Measurements from ENCODE around the gene DOC2A. TPM values are rescaled to one million over a fixed set of nuclear protein-coding genes. Genes with fewer than 3 reads are reported as not detected.
A peak's percentile ranks its signal among the peaks of the same experiment; 100 is the strongest.

Gene DOC2A
- total and polyA plus RNA-seq, 2 donors from 2014 or later = 1.9 to 3.5 TPM

- no peak for TF ChIP-seq CTCF (IDR thresholded peaks at IDR 0.05; ENCODE audit: borderline replicate concordance, extremely low read depth, insufficient read depth)
- no peak for FAIRE-seq
- H3K27me3 ChIP-seq (ENCODE audit: control insufficient read depth, insufficient read depth, low read length) = no peaks in the 10 kb centered on the region
- H3K4me1 ChIP-seq (ENCODE audit: control insufficient read depth in 2 of 3, insufficient read depth in 2 of 3, low read depth in 1 of 3, low read length in 3 of 3) = peaks cover 3 to 30% (median 14%) of the 10 kb centered on the region in 3 donors
- H3K27ac ChIP-seq (ENCODE audit: low read depth in 2 of 2, low read length in 2 of 2) = peak overlapping the region in 1 of 2 donors; percentile 32
- peak overlapping the region; percentile 21 to 96 (median 86) for H3K4me3 ChIP-seq (ENCODE audit: low read length in 3 of 3)
- H3K9ac ChIP-seq (ENCODE audit: low read length in 3 of 3) = peak overlapping the region in 2 of 3 donors; percentile 38 to 93
- intact Hi-C loops (cut with DNase I) = no loop called here
- DNase-seq = no peak
- no peaks in the 10 kb centered on the region for H3K9me3 ChIP-seq (ENCODE audit: control insufficient read depth in 2 of 3, insufficient read depth in 1 of 3, low read length in 3 of 3)
- H3K36me3 ChIP-seq (ENCODE audit: control insufficient read depth in 2 of 3, insufficient read depth in 3 of 3, low read length in 3 of 3) = peaks cover 15 to 35% (median 27%) of the 10 kb centered on the region in 3 donors
Measured at GRCh38 chr16:29975811-29976511, 34.9 kb downstream of the DOC2A start.

GRCh38 chr16:29975134-29975538, 35.7 kb downstream of the DOC2A start:
- peak overlapping the region in 1 of 2 donors; percentile 32 for H3K27ac ChIP-seq (ENCODE audit: low read depth in 2 of 2, low read length in 2 of 2)
- no peak for TF ChIP-seq CTCF (IDR thresholded peaks at IDR 0.05; ENCODE audit: borderline replicate concordance, extremely low read depth, insufficient read depth)
- peak overlapping the region; percentile 26 to 93 (median 67) for H3K9ac ChIP-seq (ENCODE audit: low read length in 3 of 3)
- H3K9me3 ChIP-seq (ENCODE audit: control insufficient read depth in 2 of 3, insufficient read depth in 1 of 3, low read length in 3 of 3) = no peaks in the 10 kb centered on the region
- H3K36me3 ChIP-seq (ENCODE audit: control insufficient read depth in 2 of 3, insufficient read depth in 3 of 3, low read length in 3 of 3) = peaks cover 13 to 27% (median 23%) of the 10 kb centered on the region in 3 donors
- peak overlapping the region; percentile 86 to 96 (median 88) for H3K4me3 ChIP-seq (ENCODE audit: low read length in 3 of 3)
- no peak for FAIRE-seq
- no peaks in the 10 kb centered on the region for H3K27me3 ChIP-seq (ENCODE audit: control insufficient read depth, insufficient read depth, low read length)
- DNase-seq = no peak
- intact Hi-C loops (cut with DNase I) = no loop called here
- peaks cover 3 to 30% (median 14%) of the 10 kb centered on the region in 3 donors for H3K4me1 ChIP-seq (ENCODE audit: control insufficient read depth in 2 of 3, insufficient read depth in 2 of 3, low read depth in 1 of 3, low read length in 3 of 3)

GRCh38 chr16:29974291-29975133, 36.3 kb downstream of the DOC2A start:
- FAIRE-seq (no peak), DNase-seq (peak in 2 of 5 donors; percentile 53 to 70)
- peaks cover 12 to 21% (median 21%) of the 10 kb centered on the region in 3 donors for H3K36me3 ChIP-seq (ENCODE audit: control insufficient read depth in 2 of 3, insufficient read depth in 3 of 3, low read length in 3 of 3)
- intact Hi-C loops (cut with DNase I) = no loop called here
- peaks cover 3 to 30% (median 14%) of the 10 kb centered on the region in 3 donors for H3K4me1 ChIP-seq (ENCODE audit: control insufficient read depth in 2 of 3, insufficient read depth in 2 of 3, low read depth in 1 of 3, low read length in 3 of 3)
- H3K9ac ChIP-seq (ENCODE audit: low read length in 3 of 3) = peak overlapping the region; percentile 26 to 93 (median 92)
- peak overlapping the region; percentile 86 to 96 (median 88) for H3K4me3 ChIP-seq (ENCODE audit: low read length in 3 of 3)
- TF ChIP-seq CTCF (IDR thresholded peaks at IDR 0.05; ENCODE audit: borderline replicate concordance, extremely low read depth, insufficient read depth) = no peak
- H3K27me3 ChIP-seq (ENCODE audit: control insufficient read depth, insufficient read depth, low read length) = no peaks in the 10 kb centered on the region
- no peaks in the 10 kb centered on the region for H3K9me3 ChIP-seq (ENCODE audit: control insufficient read depth in 2 of 3, insufficient read depth in 1 of 3, low read length in 3 of 3)
- H3K27ac ChIP-seq (ENCODE audit: low read depth in 2 of 2, low read length in 2 of 2) = peak overlapping the region; percentile 94

All from kidney (tissue), 14 donors.